SK-N-SH treated with all-trans-retinoic acid at 6 μM for 48 hours (cell line): Measurements from ENCODE around the gene MTA3.

Experiments
- ATAC-seq: fragments of 200-7000 bp; cut with Tn5 transposase; 3 replicates; pipeline ENCODE4 v1.9.1; 2020; ENCODE audit warnings: mild to moderate bottlenecking, moderate library complexity
- ARNTL ChIP-seq: fragments of 450-650 bp; formaldehyde crosslinking; IDR thresholded peaks from 2 replicates; pipeline ENCODE4 v1.5.0; 2020; ENCODE audit warnings: low read depth, mild to moderate bottlenecking, moderate library complexity, borderline replicate concordance
- CREB5 ChIP-seq: fragments of 250-450 bp; sonication (Bioruptor Pico); IDR thresholded peaks from 2 replicates; pipeline ENCODE4 v1.5.1; 2020; ENCODE audit warnings: low read depth, mild to moderate bottlenecking, moderate library complexity
- CSRNP3 ChIP-seq: fragments of 250-450 bp; sonication (Bioruptor Pico); IDR thresholded peaks from 2 replicates; pipeline ENCODE4 v1.5.1; 2021; ENCODE audit warnings: mild to moderate bottlenecking, moderate library complexity
- GLIS3 ChIP-seq: fragments of 250-450 bp; sonication (Bioruptor Pico); IDR thresholded peaks from 2 replicates; pipeline ENCODE4 v1.5.0; 2020; ENCODE audit warnings: mild to moderate bottlenecking, moderate library complexity
- ISL1 ChIP-seq: fragments of 250-450 bp; sonication (Bioruptor Pico); IDR thresholded peaks from 2 replicates; pipeline ENCODE4 v2.1.2; 2022; ENCODE audit warnings: mild to moderate bottlenecking, moderate library complexity
- OSR1 ChIP-seq: fragments of 250-450 bp; sonication (Bioruptor Pico); IDR thresholded peaks from 2 replicates; pipeline ENCODE4 v1.8.0; 2022; ENCODE audit warnings: moderate library complexity, mild to moderate bottlenecking, inconsistent platforms
- PATZ1 ChIP-seq: fragments of 250-450 bp; sonication (Bioruptor Pico); IDR thresholded peaks from 2 replicates; pipeline ENCODE4 v1.8.0; 2020; ENCODE audit warnings: mild to moderate bottlenecking, moderate library complexity, borderline replicate concordance
- POU6F1 ChIP-seq: fragments of 250-450 bp; sonication (Bioruptor Pico); IDR thresholded peaks from 2 replicates; pipeline ENCODE4 v1.8.0; 2021; ENCODE audit warnings: low read depth, mild to moderate bottlenecking, moderate library complexity, borderline replicate concordance
- PPARA ChIP-seq: fragments of 250-450 bp; sonication (Bioruptor Pico); IDR thresholded peaks from 2 replicates; pipeline ENCODE4 v1.5.0; 2020; ENCODE audit warnings: mild to moderate bottlenecking, borderline replicate concordance
- RARB ChIP-seq: fragments of 250-450 bp; sonication (Bioruptor Pico); IDR thresholded peaks from 2 replicates; pipeline ENCODE4 v1.8.0; 2021; ENCODE audit warnings: mild to moderate bottlenecking, moderate library complexity
- SNAI2 ChIP-seq: fragments of 250-450 bp; sonication (Bioruptor Pico); IDR thresholded peaks from 2 replicates; pipeline ENCODE4 v1.5.0; 2020; ENCODE audit warnings: mild to moderate bottlenecking, moderate library complexity
- TCF4 ChIP-seq: fragments of 250-450 bp; sonication (Bioruptor Pico); IDR thresholded peaks from 2 replicates; pipeline ENCODE4 v1.8.0; 2021; ENCODE audit warnings: mild to moderate bottlenecking, moderate library complexity, borderline replicate concordance
- TOX ChIP-seq: fragments of 250-450 bp; sonication (Bioruptor Pico); IDR thresholded peaks from 2 replicates; pipeline ENCODE4 v1.8.0; 2021; ENCODE audit warnings: mild to moderate bottlenecking, moderate library complexity, borderline replicate concordance
- TSHZ2 ChIP-seq: fragments of 250-450 bp; sonication (Bioruptor Pico); IDR thresholded peaks from 2 replicates; pipeline ENCODE4 v1.5.0; 2020; ENCODE audit warnings: mild to moderate bottlenecking, moderate library complexity
- ZC3H10 ChIP-seq: fragments of 250-450 bp; sonication (Bioruptor Pico); IDR thresholded peaks from 2 replicates; pipeline ENCODE4 v1.5.1; 2021; ENCODE audit warnings: mild to moderate bottlenecking, moderate library complexity
- ZFP3 ChIP-seq: fragments of 250-450 bp; sonication (Bioruptor Pico); IDR thresholded peaks from 2 replicates; pipeline ENCODE4 v1.5.0; 2020; ENCODE audit warnings: mild to moderate bottlenecking, moderate library complexity
- ZFP30 ChIP-seq: fragments of 450-650 bp; formaldehyde crosslinking; IDR thresholded peaks from 2 replicates; pipeline ENCODE4 v1.5.0; 2022; ENCODE audit warnings: mild to moderate bottlenecking, moderate library complexity
- ZNF70 ChIP-seq: fragments of 450-650 bp; formaldehyde crosslinking; IDR thresholded peaks from 2 replicates; pipeline ENCODE4 v1.5.0; 2020; ENCODE audit warnings: mild to moderate bottlenecking, moderate library complexity
- ZNF8 ChIP-seq: fragments of 450-650 bp; formaldehyde crosslinking; IDR thresholded peaks from 2 replicates; pipeline ENCODE4 v1.5.0; 2020; ENCODE audit warnings: mild to moderate bottlenecking, moderate library complexity

MTA3 gene

GRCh38 chr2:42757981-42758740, 189.7 kb downstream of the MTA3 start:
- TF ChIP-seq TOX (CRISPR knock-in tag), result no peak
- no peak for TF ChIP-seq ISL1 (CRISPR knock-in tag)
- TF ChIP-seq PPARA (CRISPR knock-in tag), result no peak
- no peak for TF ChIP-seq SNAI2
- no peak for TF ChIP-seq PATZ1
- TF ChIP-seq TSHZ2 (CRISPR knock-in tag), result no peak
- TF ChIP-seq POU6F1 (CRISPR knock-in tag), result no peak
- no peak for TF ChIP-seq ZFP3
- no peak for TF ChIP-seq CREB5
- TF ChIP-seq ARNTL (CRISPR knock-in tag), result no peak
- TF ChIP-seq ZNF70, result no peak
- no peak for ATAC-seq

- no peak for ATAC-seq
- TF ChIP-seq RARB (CRISPR knock-in tag) (no peak), OSR1 (CRISPR knock-in tag) (no peak), ZNF70 (no peak), ZNF8 (CRISPR knock-in tag) (no peak), ZFP3 (no peak), CSRNP3 (CRISPR knock-in tag) (no peak), TOX (CRISPR knock-in tag) (no peak), ARNTL (CRISPR knock-in tag) (no peak), POU6F1 (CRISPR knock-in tag) (no peak), GLIS3 (CRISPR knock-in tag) (no peak), TSHZ2 (CRISPR knock-in tag) (no peak), ZFP30 (CRISPR knock-in tag) (no peak), PPARA (CRISPR knock-in tag) (no peak), TCF4 (CRISPR knock-in tag) (no peak), ZC3H10 (CRISPR knock-in tag) (no peak)
- TF ChIP-seq, all 23 proteins: peak for 0
Measured at GRCh38 chr2:42758751-42759150, 190.3 kb downstream of the MTA3 start.
